Measurements from ENCODE around the gene SFN. TPM values are rescaled to one million over a fixed set of nuclear protein-coding genes. Genes with fewer than 3 reads are reported as not detected.

Gene SFN
- total RNA-seq, 1 experiment from 2014 or later: 245 TPM

- TF ChIP-seq CTCF (IDR thresholded peaks at IDR 0.05 in 2 of 3, conservative IDR thresholded peaks at IDR 0.05 in 1 of 3; ENCODE audit: borderline replicate concordance in 1 of 3, insufficient read depth in 1 of 3, low read depth in 2 of 3, low read length in 2 of 3) (no peak), POLR2A (IDR thresholded peaks at IDR 0.05; ENCODE audit: borderline replicate concordance, extremely low read depth, insufficient read depth, insufficient read length) (no peak)
Measured at GRCh38 chr1:26911399-26912146, 48.6 kb downstream of the SFN start (continued).

- CTCF ChIA-PET: no interaction called here
- TF ChIP-seq ELF1 (IDR thresholded peaks at IDR 0.05; ENCODE audit: borderline replicate concordance, low read depth): no peak
- TF ChIP-seq SRF (IDR thresholded peaks at IDR 0.05; ENCODE audit: low read depth): no peak
- no peak for TF ChIP-seq ATF3 (IDR thresholded peaks at IDR 0.05)
- TF ChIP-seq EZH2phosphoT487 (IDR thresholded peaks at IDR 0.05; ENCODE audit: borderline replicate concordance): no peak
- no peak for TF ChIP-seq CEBPB (IDR thresholded peaks at IDR 0.05; ENCODE audit: low read depth)
- no peak for TF ChIP-seq ZNF274 (IDR thresholded peaks at IDR 0.05; ENCODE audit: low read depth, low read length)
- no peak for TF ChIP-seq FOSL1 (IDR thresholded peaks at IDR 0.05; ENCODE audit: low read depth)
- TF ChIP-seq MAX (IDR thresholded peaks at IDR 0.05): no peak
- TF ChIP-seq SIN3A (IDR thresholded peaks at IDR 0.05; ENCODE audit: low read depth): no peak
- no peak for TF ChIP-seq EGR1 (IDR thresholded peaks at IDR 0.05; ENCODE audit: low read depth)
- no peak for TF ChIP-seq YY1 (IDR thresholded peaks at IDR 0.05; ENCODE audit: extremely low read depth, insufficient replicate concordance, low read depth, low read length)
- no peak for TF ChIP-seq POLR2AphosphoS5 (IDR thresholded peaks at IDR 0.05; ENCODE audit: low read depth, low read length)
- TF ChIP-seq REST (IDR thresholded peaks at IDR 0.05; ENCODE audit: low read depth): no peak
- no peak for TF ChIP-seq ZBTB33 (IDR thresholded peaks at IDR 0.05; ENCODE audit: extremely low read depth, insufficient replicate concordance, low read length)
- TF ChIP-seq SP1 (IDR thresholded peaks at IDR 0.05; ENCODE audit: low read depth): no peak
- no peak for TF ChIP-seq POLR2A (IDR thresholded peaks at IDR 0.05; ENCODE audit: borderline replicate concordance, extremely low read depth, insufficient read depth, insufficient read length)
- TF ChIP-seq ZFX (IDR thresholded peaks at IDR 0.05): no peak
Measured at GRCh38 chr1:26912147-26912490, 49.2 kb downstream of the SFN start.

More at GRCh38 chr1:26912147-26912490, 49.2 kb downstream of the SFN start:
- RAD21 ChIA-PET (ENCODE audit: low non-redundant PET in 1 of 2, low total read pairs in 2 of 2, uncharacterized antibody in 2 of 2, unreplicated experiment in 2 of 2): no interaction called here
- BruUV-seq (replicated peaks): no TSS peak
- POLR2A ChIA-PET: interaction anchor here (0.6 to 1.2 kb wide), 2 partner anchors 11 to 85 kb away, joined by 3 read pairs; partner anchors contain the start of gene GPATCH3
- Histone ChIP-seq H3K4me2 (ENCODE audit: low read length) (no peak overlapping the region), H4K20me1 (ENCODE audit: insufficient read depth) (no peaks in the 10 kb centered on the region), H3K9ac (ENCODE audit: low read length) (no peak overlapping the region), H3K27ac (ENCODE audit: low read depth, low read length) (no peak overlapping the region), H3K36me3 (ENCODE audit: control insufficient read depth in 1 of 2, insufficient read depth in 2 of 2, low read length in 2 of 2) (no peaks in the 10 kb centered on the region), H3K9me2 (ENCODE audit: insufficient read depth) (no peaks in the 10 kb centered on the region), H3K4me1 (ENCODE audit: control insufficient read depth in 1 of 2, insufficient read depth in 2 of 2, low read length in 2 of 2) (peaks cover 5 to 16% of the 10 kb centered on the region in 2 experiments; a peak in 3 of 4 replicates), H3K4me3 (replicated peaks in 1 of 2; ENCODE audit: low read depth in 1 of 2, low read length in 2 of 2) (no peak overlapping the region), H3K9me3 (ENCODE audit: control insufficient read depth in 1 of 2, insufficient read depth in 1 of 2, low read depth in 1 of 2, low read length in 2 of 2) (no peaks in the 10 kb centered on the region), H3K79me2 (ENCODE audit: insufficient read depth, low read length) (no peaks in the 10 kb centered on the region), H3K27me3 (ENCODE audit: insufficient read depth, low read length) (no peaks in the 10 kb centered on the region), H2AFZ (ENCODE audit: low read depth, low read length, poor library complexity, severe bottlenecking) (no peak overlapping the region)
- no peak for DNase-seq (ENCODE audit: low read depth, low spot score)
- intact Hi-C loops (cut with micrococcal nuclease): no loop called here
- ATAC-seq: no peak
